GM12878 (cell line): Measurements from ENCODE around the gene CEP19. TPM values are rescaled to one million over a fixed set of nuclear protein-coding genes. Genes with fewer than 3 reads are reported as not detected.

Experiments
- ATF7 ChIP-seq: fragments of 450-650 bp; IDR thresholded peaks from 2 replicates; pipeline ENCODE4 v1.6.1; 2016; ENCODE audit warnings: low read depth, mild to moderate bottlenecking
- BRCA1 ChIP-seq: IDR thresholded peaks from 2 replicates; pipeline ENCODE4 v1.6.1; 2011; ENCODE audit warnings: low read depth, low read length, improper control_type of control experiment
- CBFB ChIP-seq: IDR thresholded peaks from 2 replicates; pipeline ENCODE4 v1.6.1; 2016; ENCODE audit warnings: antibody characterized with exemption, low read depth
- CHD2 ChIP-seq: IDR thresholded peaks from 2 replicates; pipeline ENCODE4 v1.6.1; 2011; ENCODE audit warnings: low read depth, low read length, improper control_type of control experiment, borderline replicate concordance
- GABPA ChIP-seq: IDR thresholded peaks from 2 replicates; pipeline ENCODE4 v1.6.1; 2014; ENCODE audit warnings: antibody characterized with exemption, low read depth, mild to moderate bottlenecking, inconsistent platforms
- GATAD2B ChIP-seq: fragments of 450-650 bp; conservative IDR thresholded peaks from 2 replicates; pipeline ENCODE4 v1.6.1; 2017; ENCODE audit warnings: low read depth, mild to moderate bottlenecking, moderate library complexity
- HDAC6 ChIP-seq: fragments of 200-600 bp; sonication (generic); IDR thresholded peaks from one replicate; pipeline ENCODE4 v1.8.0; 2017; ENCODE audit warnings: antibody characterized with exemption; ENCODE audit not compliant: unreplicated experiment
- IRF3 ChIP-seq: fragments of 450-650 bp; IDR thresholded peaks from 2 replicates; pipeline ENCODE4 v1.6.1; 2014; ENCODE audit warnings: mild to moderate bottlenecking
- KDM1A ChIP-seq: fragments of 200-600 bp; sonication (generic); IDR thresholded peaks from 2 replicates; pipeline ENCODE4 v1.6.1; 2016; ENCODE audit warnings: borderline replicate concordance
- MTA3 ChIP-seq: IDR thresholded peaks from 2 replicates; pipeline ENCODE4 v1.6.1; 2012; ENCODE audit warnings: low read length, inconsistent platforms, borderline replicate concordance
- NFYB ChIP-seq: IDR thresholded peaks from 2 replicates; pipeline ENCODE4 v1.6.1; 2011; ENCODE audit warnings: low read depth, mild to moderate bottlenecking, low read length, improper control_type of control experiment, moderate library complexity; ENCODE audit not compliant: insufficient read depth
- POU2F2 ChIP-seq: IDR thresholded peaks from 3 replicates; pipeline ENCODE4 v1.6.1; 2011; ENCODE audit warnings: low read depth, mild to moderate bottlenecking, low read length, borderline replicate concordance
- RAD21 ChIP-seq: IDR thresholded peaks from 2 replicates; pipeline ENCODE4 v1.6.1; 2011; ENCODE audit warnings: mild to moderate bottlenecking, low read depth, low read length, moderate library complexity; ENCODE audit not compliant: insufficient read depth
- RB1 ChIP-seq: fragments of 450-650 bp; formaldehyde crosslinking; IDR thresholded peaks from 2 replicates; pipeline ENCODE4 v1.6.1; 2017; ENCODE audit warnings: mild to moderate bottlenecking, borderline replicate concordance
- RCOR1 ChIP-seq: conservative IDR thresholded peaks from 2 replicates; pipeline ENCODE4 v1.6.1; 2012; ENCODE audit warnings: low read depth, low read length, improper control_type of control experiment
- SPI1 ChIP-seq: IDR thresholded peaks from 2 replicates; pipeline ENCODE4 v1.6.1; 2011; ENCODE audit warnings: low read depth, mild to moderate bottlenecking, low read length, moderate library complexity, borderline replicate concordance; ENCODE audit not compliant: insufficient read depth
- SREBF2 ChIP-seq: IDR thresholded peaks from 2 replicates; pipeline ENCODE4 v1.6.1; 2012; ENCODE audit warnings: mild to moderate bottlenecking, low read length
- STAT3 ChIP-seq: IDR thresholded peaks from 2 replicates; pipeline ENCODE4 v1.6.1; 2011; ENCODE audit warnings: low read depth, low read length, improper control_type of control experiment
- TARDBP ChIP-seq: IDR thresholded peaks from 2 replicates; pipeline ENCODE4 v1.6.1; 2016; ENCODE audit warnings: borderline replicate concordance
- TCF7 ChIP-seq: IDR thresholded peaks from 2 replicates; pipeline ENCODE4 v1.6.1; 2014; ENCODE audit warnings: antibody characterized with exemption, borderline replicate concordance
- USF1 ChIP-seq: IDR thresholded peaks from 2 replicates; pipeline ENCODE4 v1.6.1; 2011; ENCODE audit warnings: borderline replicate concordance, low read depth, mild to moderate bottlenecking, moderate library complexity, mixed read lengths, low read length; ENCODE audit not compliant: insufficient read depth; ENCODE audit errors: extremely low read length
- WRNIP1 ChIP-seq: IDR thresholded peaks from 2 replicates; pipeline ENCODE4 v1.6.1; 2011; ENCODE audit warnings: low read depth, low read length, improper control_type of control experiment, borderline replicate concordance
- ZNF207 ChIP-seq: fragments of 450-650 bp; IDR thresholded peaks from 2 replicates; pipeline ENCODE4 v1.6.1; 2014; ENCODE audit warnings: antibody characterized with exemption, mild to moderate bottlenecking, borderline replicate concordance
- ZNF384 ChIP-seq: IDR thresholded peaks from 2 replicates; pipeline ENCODE4 v1.6.1; 2012; ENCODE audit warnings: low read depth, mild to moderate bottlenecking, low read length, improper control_type of control experiment, borderline replicate concordance
- ZZZ3 ChIP-seq: IDR thresholded peaks from 2 replicates; pipeline ENCODE4 v1.6.1; 2011; ENCODE audit warnings: low read depth; ENCODE audit not compliant: control insufficient read depth, insufficient read length
- polyA plus RNA-seq, 11 experiments: library from polyadenylated mRNA; depleted of rRNA in 4 of 11; unstranded in 6 of 11; stranded (reverse) in 5 of 11; fragments of >200 nt; fragmentation: Nextera tagmentation in 4 of 11; fragmentation: Illumina TruSeq in 1 of 11; extraction: Ambion mirVana in 4 of 11; extraction: Trizol in 1 of 11; gene quantifications; 1 replicate in 1 of 11; 2 replicates in 10 of 11; pipeline versions ENCODE4 v1.2.1 to v1.2.3, GENCODE V29; 2011 to 2016; ENCODE audit warnings: inconsistent platforms in 2 of 11, missing spikeins in 2 of 11, low read depth in 1 of 11
- total RNA-seq, 4 experiments: library from RNA; depleted of rRNA in 3 of 4; stranded (reverse); fragments of >200 nt in 3 of 4; fragmentation: Illumina TruSeq in 1 of 4; extraction: Trizol in 1 of 4; gene quantifications; 2 replicates each; pipeline versions ENCODE4 v1.2.1 to v1.2.3, GENCODE V29; 2013 to 2021
- TF ChIP-seq, protein P1 (sequence below): fragments of 150-350 bp; IDR thresholded peaks from 2 replicates; pipeline ENCODE4 v1.6.1; 2016; ENCODE audit warnings: low read depth, low read length

Gene CEP19
- total and polyA plus RNA-seq, 10 of the 15 experiments (the other 5 are each of a cell fraction or from before 2014, with no cell fraction given) = 1.9 to 5.9 (median 2.7) TPM

GRCh38 chr3:196684548-196685407 lies 27.3 kb downstream of the CEP19 start (continued):
- no peak for TF ChIP-seq KDM1A
- TF ChIP-seq SPI1 = no peak
- no peak; the same call in 1 of the 2 replicates for TF ChIP-seq IRF3
- no peak for TF ChIP-seq ZZZ3
- peak; percentile 86; the same call in 1 of the 2 replicates for TF ChIP-seq WRNIP1
- peak; percentile 65; the same call in 1 of the 2 replicates for TF ChIP-seq NFYB
- peak; percentile 69; the same call in 2 of the 3 replicates for TF ChIP-seq POU2F2
- peak; percentile 30; the same call in 1 of the 2 replicates for TF ChIP-seq TCF7
- TF ChIP-seq USF1 = no peak
- no peak for TF ChIP-seq STAT3
- TF ChIP-seq CBFB = peak; percentile 88
- TF ChIP-seq ZNF207 = peak; percentile 72; the same call in 1 of the 2 replicates
- TF ChIP-seq GABPA = no peak
- peak; percentile 87 for TF ChIP-seq RAD21
- no peak; the same call in 1 of the 2 replicates for TF ChIP-seq TARDBP
- TF ChIP-seq CHD2 = no peak
- TF ChIP-seq RB1 = peak; percentile 47; the same call in 1 of the 2 replicates
- TF ChIP-seq MTA3 = peak; percentile 83; the same call in 1 of the 2 replicates
- TF ChIP-seq HDAC6 = no peak
- TF ChIP-seq GATAD2B = no peak
- no peak for TF ChIP-seq BRCA1
- TF ChIP-seq ATF7 = peak; percentile 77
- no peak for TF ChIP-seq SREBF2
- TF ChIP-seq, protein P1, sequence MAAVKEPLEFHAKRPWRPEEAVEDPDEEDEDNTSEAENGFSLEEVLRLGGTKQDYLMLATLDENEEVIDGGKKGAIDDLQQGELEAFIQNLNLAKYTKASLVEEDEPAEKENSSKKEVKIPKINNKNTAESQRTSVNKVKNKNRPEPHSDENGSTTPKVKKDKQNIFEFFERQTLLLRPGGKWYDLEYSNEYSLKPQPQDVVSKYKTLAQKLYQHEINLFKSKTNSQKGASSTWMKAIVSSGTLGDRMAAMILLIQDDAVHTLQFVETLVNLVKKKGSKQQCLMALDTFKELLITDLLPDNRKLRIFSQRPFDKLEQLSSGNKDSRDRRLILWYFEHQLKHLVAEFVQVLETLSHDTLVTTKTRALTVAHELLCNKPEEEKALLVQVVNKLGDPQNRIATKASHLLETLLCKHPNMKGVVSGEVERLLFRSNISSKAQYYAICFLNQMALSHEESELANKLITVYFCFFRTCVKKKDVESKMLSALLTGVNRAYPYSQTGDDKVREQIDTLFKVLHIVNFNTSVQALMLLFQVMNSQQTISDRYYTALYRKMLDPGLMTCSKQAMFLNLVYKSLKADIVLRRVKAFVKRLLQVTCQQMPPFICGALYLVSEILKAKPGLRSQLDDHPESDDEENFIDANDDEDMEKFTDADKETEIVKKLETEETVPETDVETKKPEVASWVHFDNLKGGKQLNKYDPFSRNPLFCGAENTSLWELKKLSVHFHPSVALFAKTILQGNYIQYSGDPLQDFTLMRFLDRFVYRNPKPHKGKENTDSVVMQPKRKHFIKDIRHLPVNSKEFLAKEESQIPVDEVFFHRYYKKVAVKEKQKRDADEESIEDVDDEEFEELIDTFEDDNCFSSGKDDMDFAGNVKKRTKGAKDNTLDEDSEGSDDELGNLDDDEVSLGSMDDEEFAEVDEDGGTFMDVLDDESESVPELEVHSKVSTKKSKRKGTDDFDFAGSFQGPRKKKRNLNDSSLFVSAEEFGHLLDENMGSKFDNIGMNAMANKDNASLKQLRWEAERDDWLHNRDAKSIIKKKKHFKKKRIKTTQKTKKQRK = no peak
- TF ChIP-seq RCOR1 = no peak
- no peak; the same call in 1 of the 2 replicates for TF ChIP-seq ZNF384
